Activated CD4-positive, alpha-beta T cell treated with anti-CD3 and anti-CD28 coated beads, Interleukin-2, amount 50 U/mL, for 1 hour (primary cell): ENCODE results near the gene MTHFSD.

Experiments used
- DNase-seq: peaks from one replicate; pipeline ENCODE4 v3.0.0-alpha.2; 2020

Gene MTHFSD

DNA sequence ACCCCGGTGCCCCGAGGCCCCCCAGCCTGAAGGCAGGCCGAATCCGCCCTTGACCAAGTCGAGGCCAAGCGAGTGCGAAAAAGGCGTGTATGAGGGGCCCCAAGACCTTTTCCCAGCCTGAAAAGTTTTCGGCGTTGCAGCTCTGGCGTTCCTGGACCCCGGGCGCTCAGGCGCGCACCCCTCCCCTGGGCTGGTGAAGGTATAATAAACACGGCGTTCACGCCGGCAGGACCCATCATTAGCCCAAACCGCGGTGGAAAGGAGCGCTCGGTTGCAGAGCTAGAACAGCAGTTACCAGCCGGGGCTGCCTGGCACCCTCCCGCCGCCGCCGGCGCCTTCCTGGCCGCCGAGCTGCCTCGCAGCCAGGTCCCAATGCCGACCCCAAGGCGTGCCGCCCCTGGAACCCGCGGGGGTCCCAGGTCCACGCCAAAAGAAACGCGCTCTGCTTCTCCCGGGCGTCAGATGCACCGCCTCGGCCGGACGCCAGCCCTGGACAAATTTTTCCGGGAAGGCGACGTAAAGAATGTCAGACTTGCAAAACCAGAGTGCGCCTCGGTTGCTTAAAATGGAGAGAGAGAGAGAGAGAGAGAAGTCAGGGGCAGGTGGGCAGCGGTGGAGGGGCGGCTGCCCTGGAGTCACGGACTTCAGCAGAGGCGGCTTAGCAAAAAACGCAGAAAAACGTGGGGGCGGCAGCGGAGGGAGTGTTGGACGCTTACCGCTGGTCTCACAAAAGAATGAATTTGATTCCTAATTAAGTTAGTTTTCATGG lies 56.2 kb downstream of the MTHFSD start:
- no peak for DNase-seq

- no peak for DNase-seq
These were observed 56.8 kb downstream of the MTHFSD start for GRCh38 chr16:86498155-86498670.

GRCh38 chr16:86497551-86498021 lies 57.4 kb downstream of the MTHFSD start:
- no peak for DNase-seq

DNA sequence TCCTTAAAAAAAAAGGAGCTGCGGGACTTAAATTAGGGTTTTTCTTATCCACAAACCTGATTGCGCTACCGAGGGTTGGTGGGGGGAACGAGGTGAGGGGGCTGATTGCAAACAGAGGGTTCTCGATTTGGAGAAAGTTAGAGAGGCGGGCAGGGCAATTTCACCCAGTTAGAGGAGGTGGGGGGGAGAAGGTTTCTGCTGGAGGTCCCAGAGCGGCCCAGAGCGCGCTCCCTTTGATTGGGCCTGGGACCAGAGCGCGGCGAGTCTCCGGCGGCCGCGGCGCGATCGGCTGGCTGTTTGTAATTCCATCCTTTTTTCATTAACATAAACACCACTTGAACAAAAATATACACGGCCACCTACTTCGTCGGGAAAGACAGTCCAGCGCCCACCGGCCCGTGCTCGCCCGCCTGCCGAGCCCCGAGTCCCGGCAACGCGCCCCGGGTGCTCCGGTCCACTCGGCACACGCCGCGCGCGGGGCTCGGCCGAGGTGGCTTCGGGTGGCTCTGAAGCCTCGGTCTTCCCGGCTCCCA lies 58.0 kb downstream of the MTHFSD start:
- no peak for DNase-seq

- DNase-seq: no peak
These were observed 58.6 kb downstream of the MTHFSD start for GRCh38 chr16:86496262-86496928.

DNA sequence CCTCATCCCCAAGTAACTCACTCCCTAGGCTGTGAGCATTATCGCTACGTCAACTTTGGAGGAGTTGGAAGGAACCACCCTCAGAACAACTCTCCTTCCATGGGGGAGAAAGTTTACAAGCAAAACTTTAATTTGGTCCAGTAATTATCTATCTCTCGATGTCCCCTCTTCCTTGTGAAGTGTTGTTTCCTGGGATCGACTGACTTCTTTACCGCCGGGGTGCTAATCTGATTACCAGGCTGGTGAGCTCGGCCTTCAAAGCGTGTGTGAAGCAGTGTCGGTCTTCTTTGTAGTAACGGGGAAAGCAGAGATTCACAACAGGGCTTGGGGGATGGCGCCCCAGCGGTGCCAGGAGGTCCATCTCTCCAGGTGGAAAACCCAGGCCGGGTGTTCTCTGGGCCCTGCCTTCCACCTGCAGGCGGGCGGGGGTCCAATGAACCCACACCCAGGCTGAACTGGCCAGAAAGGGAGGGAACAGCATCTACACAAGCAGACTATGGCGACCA lies 59.2 kb downstream of the MTHFSD start:
- DNase-seq: no peak

- no peak for DNase-seq
These were observed 59.7 kb downstream of the MTHFSD start for GRCh38 chr16:86495357-86495701.

DNA sequence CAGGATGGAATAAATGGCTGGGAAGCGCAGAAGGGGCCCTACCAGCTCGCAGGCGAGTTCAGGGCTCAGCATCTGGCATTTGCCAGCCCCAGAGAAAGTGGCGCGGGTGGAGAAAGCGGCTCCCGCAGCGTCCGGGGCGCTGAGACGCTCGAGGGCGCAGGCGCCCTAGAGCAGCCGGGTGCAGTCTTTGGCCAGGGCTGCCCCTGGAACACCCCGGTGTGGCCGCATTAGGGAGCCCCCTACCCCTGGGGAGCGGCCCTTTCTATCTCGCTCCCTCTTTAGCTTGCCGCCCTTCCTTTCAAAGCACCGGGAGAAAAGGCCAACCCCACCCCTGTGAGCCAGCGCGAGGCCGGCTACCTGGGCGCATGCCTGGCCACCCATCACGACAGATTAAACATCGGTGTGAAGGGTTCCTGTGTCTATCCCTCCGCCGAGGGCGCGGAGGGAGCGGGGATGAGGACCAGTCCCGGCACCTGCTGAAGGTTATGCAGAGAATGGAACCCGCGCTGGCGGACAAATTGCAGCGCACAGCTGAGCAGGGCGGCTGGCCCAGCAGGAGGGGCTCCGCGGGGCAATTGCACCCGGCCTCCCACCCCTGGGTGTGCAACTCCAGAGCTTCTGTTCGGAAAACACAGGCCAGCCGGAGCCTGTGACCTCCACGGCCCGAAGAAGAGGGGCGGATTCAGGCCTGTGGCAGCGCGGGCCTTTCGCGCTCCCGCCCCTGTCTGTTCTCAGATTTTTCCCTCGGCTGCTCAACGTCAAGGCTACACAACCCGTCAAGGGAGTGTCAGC lies 60.3 kb downstream of the MTHFSD start:
- DNase-seq: no peak

DNA sequence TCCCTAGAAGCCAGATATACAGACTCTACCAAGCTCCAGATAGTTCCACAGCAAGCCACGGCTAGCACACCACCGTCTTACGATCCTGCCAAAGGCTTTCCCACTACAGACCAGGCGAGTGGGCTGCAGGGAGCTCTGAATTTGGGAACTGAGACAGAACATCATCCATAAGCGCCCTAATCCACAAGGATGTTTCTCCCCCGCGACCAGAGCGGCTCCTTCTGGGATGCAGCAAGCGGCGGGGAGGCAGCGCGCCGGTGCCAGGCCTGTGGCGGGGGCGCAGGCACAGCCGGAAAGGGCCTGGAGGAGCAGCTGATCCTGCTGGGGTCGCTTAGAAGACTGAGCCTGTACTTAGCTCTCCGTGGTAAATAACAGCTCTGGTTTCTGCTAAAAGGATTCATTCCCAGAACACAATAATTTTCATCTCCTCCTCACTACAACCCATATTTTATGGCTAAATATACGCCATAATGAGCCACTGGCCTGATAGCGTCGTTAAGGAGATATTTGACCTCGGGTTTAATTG lies 60.9 kb downstream of the MTHFSD start:
- DNase-seq: no peak

DNA sequence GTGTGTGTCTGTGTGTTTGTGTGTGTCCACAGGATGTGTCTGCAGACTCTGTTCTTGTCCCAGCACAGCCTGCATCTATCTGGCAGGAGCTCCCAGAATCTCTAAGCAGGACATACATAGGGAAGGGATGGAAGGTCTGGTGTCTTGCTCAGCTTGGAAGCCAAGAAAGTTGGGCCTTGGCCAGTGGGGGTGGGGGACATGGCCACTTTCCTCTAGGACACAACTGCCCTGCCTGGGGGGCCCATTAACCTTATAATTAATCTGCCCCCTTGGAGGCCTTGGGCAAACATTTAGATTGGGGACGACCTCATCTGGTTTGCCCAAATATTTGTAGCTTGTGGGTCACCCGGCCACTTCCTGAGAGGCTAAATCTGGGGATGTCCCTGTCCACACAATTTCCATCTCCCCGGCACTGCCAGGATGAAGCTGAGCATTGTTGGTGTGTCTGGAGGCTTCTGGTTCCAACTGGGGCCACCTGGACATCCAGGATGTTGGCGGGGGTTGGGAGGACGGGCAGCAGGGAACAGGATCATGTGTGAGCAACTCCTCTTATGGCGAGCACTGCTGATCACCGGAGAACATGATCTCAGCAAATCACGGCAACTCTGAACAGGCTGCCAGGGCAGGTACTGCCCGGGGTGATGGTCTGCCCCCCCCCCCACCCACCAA lies 61.9 kb downstream of the MTHFSD start:
- no peak for DNase-seq

DNA sequence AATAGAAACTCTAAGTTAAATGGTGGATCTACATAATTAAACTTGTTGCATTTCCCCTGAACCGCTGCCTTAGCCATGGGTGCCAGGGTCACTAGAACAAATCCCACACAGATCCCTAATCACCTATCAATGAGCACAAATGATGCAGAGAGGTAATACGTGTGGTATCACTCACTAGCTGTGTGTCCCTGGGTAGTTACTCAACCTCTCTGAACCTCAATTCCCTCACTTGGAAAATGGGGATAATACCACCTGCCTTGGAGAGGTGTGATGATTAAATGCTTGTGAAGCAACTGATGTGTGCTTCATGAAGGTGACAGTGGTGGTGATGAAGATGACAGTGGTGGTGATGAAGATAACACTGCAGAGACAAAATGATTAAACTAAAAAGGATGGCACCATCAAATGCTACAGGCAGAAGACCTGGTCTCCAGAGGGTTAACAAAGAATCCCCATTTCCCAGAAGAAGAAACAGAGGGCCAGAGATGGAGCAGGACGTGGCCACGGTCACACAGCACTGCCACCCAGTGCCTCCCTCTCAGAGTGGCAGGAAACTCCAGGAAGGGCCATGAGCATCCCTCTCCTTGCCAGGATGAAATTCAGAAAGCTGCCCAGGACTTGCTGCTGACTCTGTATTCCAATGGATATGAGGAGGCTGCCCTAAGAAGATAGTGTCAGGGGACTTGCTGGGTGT lies 62.6 kb downstream of the MTHFSD start:
- DNase-seq: no peak

DNA sequence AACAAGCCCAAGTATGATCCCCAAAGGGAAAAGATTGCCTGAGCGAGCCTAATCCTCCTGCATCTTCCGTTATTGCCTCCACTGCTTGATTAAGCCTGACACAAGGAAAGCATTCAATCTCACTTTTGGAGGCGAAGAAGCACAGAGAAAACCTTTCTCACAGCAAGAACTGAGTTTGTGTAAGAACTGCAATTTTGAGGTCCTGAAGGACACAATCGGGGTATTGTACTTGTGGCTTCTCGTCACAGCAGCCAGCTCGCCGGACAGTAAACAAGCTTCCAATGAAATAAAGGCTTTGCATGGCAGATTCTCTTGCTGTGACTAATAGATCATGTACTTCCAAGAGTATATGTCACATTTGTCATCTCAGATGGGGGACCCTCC lies 63.4 kb downstream of the MTHFSD start:
- no peak for DNase-seq

DNA sequence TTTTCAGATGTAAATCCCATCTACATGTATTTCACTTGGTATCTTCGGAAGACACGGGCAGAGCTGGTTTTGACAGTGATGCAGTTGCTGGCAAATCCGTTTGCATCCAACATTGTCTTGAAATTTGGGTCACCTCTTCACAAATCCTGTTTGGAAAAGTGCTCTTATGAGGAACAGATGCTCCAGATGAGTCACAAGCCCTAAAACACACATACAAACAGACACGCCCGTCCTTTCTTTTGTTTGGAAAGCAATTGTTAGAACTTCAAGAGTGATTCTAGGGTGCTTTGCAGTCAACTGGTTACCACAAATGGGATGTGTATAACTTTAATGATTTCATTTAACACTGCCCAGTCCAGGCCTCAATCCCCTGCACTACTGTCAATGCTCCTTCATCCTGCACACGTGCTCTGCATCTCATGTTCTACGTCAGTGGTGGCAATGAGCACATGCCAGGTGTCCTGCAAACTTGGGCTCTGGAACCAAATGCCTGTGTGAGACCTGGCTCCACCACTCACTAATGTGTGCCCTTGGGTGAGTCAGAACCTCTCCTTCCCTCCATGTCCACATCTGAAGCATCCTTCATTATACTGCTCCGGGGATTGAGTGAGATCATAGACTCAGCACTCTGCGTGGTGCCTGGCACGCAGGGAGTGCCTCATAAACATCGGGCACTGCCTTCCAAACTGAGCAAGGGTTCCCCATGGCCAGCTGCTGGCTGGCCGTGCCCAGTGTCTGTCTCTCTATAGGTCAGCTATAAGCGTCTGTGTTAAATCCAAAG lies 64.0 kb downstream of the MTHFSD start:
- DNase-seq: no peak

GRCh38 chr16:86485746-86486145 lies 69.3 kb downstream of the MTHFSD start:
- DNase-seq: no peak

DNA sequence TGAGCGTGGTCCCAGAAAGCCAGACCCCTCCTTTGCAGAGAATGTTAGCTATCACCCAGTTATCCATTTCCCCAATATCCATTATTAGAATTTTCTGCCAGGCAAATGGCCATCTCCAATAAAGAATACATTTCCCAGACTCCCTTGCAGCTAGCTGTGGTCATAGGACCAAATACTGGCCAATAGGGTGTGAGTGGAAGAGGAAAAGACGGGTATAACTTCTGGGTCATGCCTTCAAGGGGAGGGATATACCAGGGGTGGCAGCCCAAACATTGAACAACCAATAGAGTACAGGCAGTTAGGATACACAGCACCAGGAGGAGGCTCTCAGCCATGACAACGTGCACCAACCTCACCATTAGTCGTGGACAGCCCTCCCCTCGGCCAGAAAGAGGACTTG lies 70.8 kb downstream of the MTHFSD start:
- DNase-seq: no peak

- no peak for DNase-seq
These were observed 73.4 kb downstream of the MTHFSD start for GRCh38 chr16:86481607-86482006.

GRCh38 chr16:86480444-86480843 lies 74.6 kb downstream of the MTHFSD start:
- no peak for DNase-seq
